Osteoblast (primary cell): Measurements from ENCODE around the gene PAN3. TPM values are rescaled to one million over a fixed set of nuclear protein-coding genes. Genes with fewer than 3 reads are reported as not detected.

Experiments used
- DNase-seq: peaks from one replicate; pipeline ENCODE4 v3.0.0; 2011; ENCODE audit warnings: low spot score, mixed read lengths; ENCODE audit not compliant: insufficient read length; ENCODE audit errors: missing footprints
- H2AFZ ChIP-seq: 2 replicates; pipeline ENCODE4 v1.6.0; 2011; ENCODE audit warnings: mild to moderate bottlenecking, low read length
- H3K27ac ChIP-seq: 2 replicates; pipeline ENCODE4 v1.5.1; 2011; ENCODE audit warnings: mild to moderate bottlenecking, low read depth, low read length, moderate library complexity
- H3K27me3 ChIP-seq: 2 replicates; pipeline ENCODE4 v1.6.0; 2012; ENCODE audit warnings: mild to moderate bottlenecking, control low read depth, inconsistent platforms, low read length, moderate library complexity; ENCODE audit not compliant: insufficient read depth
- H3K36me3 ChIP-seq: 2 replicates; pipeline ENCODE4 v1.5.1; 2011; ENCODE audit warnings: mild to moderate bottlenecking, low read length, control low read depth, moderate library complexity; ENCODE audit not compliant: insufficient read depth
- H3K4me1 ChIP-seq: 2 replicates; pipeline ENCODE4 v1.5.1; 2011; ENCODE audit warnings: mild to moderate bottlenecking, low read length, control low read depth, moderate library complexity; ENCODE audit not compliant: insufficient read depth
- H3K4me2 ChIP-seq: 2 replicates; pipeline ENCODE4 v1.6.0; 2011; ENCODE audit warnings: mild to moderate bottlenecking, low read length; ENCODE audit not compliant: insufficient read depth
- H3K4me3 ChIP-seq: fragments of 200-600 bp; sonication (generic); 3 replicates; pipeline ENCODE4 v1.5.1; 2012; ENCODE audit warnings: mild to moderate bottlenecking, low read length, inconsistent platforms; ENCODE audit not compliant: insufficient read depth
- H3K79me2 ChIP-seq: 2 replicates; pipeline ENCODE4 v1.6.0; 2012; ENCODE audit warnings: mild to moderate bottlenecking, low read length, control low read depth, inconsistent platforms; ENCODE audit not compliant: insufficient read depth
- H3K9me3 ChIP-seq: 2 replicates; pipeline ENCODE4 v1.5.1; 2011; ENCODE audit warnings: low read depth, low read length, control low read depth
- H4K20me1 ChIP-seq: 2 replicates; pipeline ENCODE4 v1.6.0; 2012; ENCODE audit warnings: mild to moderate bottlenecking, low read length, control low read depth; ENCODE audit not compliant: insufficient read depth
- CTCF ChIP-seq: IDR thresholded peaks from 2 replicates; pipeline ENCODE4 v1.5.1; 2011; ENCODE audit warnings: mild to moderate bottlenecking, low read depth, low read length, moderate library complexity; ENCODE audit errors: extremely low read depth
- total RNA-seq: library from RNA; depleted of rRNA; stranded (reverse); fragments of >200 nt; gene quantifications from 2 replicates; pipeline ENCODE4 v1.2.3, GENCODE V29; 2012

PAN3 gene
- total RNA-seq, 1 donor = 27.5 TPM

GRCh38 chr13:28282451-28282850, 144.1 kb downstream of the PAN3 start:
- Histone ChIP-seq H3K27ac (no peak overlapping the region), H3K4me3 (no peak overlapping the region), H3K27me3 (no peaks in the 10 kb centered on the region), H2AFZ (no peak overlapping the region), H3K36me3 (peaks cover 15% of the 10 kb centered on the region), H3K4me2 (no peak overlapping the region), H4K20me1 (no peaks in the 10 kb centered on the region), H3K4me1 (no peaks in the 10 kb centered on the region), H3K79me2 (no peaks in the 10 kb centered on the region), H3K9me3 (no peaks in the 10 kb centered on the region)
- no peak for DNase-seq
- no peak for TF ChIP-seq CTCF

- TF ChIP-seq CTCF = no peak
- no peak overlapping the region for H3K4me3 ChIP-seq
- no peaks in the 10 kb centered on the region for H3K9me3 ChIP-seq
- H3K79me2 ChIP-seq = no peaks in the 10 kb centered on the region
- H3K27me3 ChIP-seq = no peaks in the 10 kb centered on the region
- no peaks in the 10 kb centered on the region for H3K4me1 ChIP-seq
- H4K20me1 ChIP-seq = no peaks in the 10 kb centered on the region
- no peak for DNase-seq
- H2AFZ ChIP-seq = no peak overlapping the region
- H3K4me2 ChIP-seq = no peak overlapping the region
- no peak overlapping the region for H3K27ac ChIP-seq
- peaks cover 23% of the 10 kb centered on the region for H3K36me3 ChIP-seq
Observed at GRCh38 chr13:28283600-28283999, 145.3 kb downstream of the PAN3 start.

- H2AFZ ChIP-seq = no peak overlapping the region
- no peak for DNase-seq
- no peak overlapping the region for H3K4me3 ChIP-seq
- no peak for TF ChIP-seq CTCF
- peaks cover 20% of the 10 kb centered on the region for H3K36me3 ChIP-seq
- H3K9me3 ChIP-seq = no peaks in the 10 kb centered on the region
- no peaks in the 10 kb centered on the region for H3K27me3 ChIP-seq
- no peaks in the 10 kb centered on the region for H4K20me1 ChIP-seq
- H3K79me2 ChIP-seq = no peaks in the 10 kb centered on the region
- H3K4me2 ChIP-seq = no peak overlapping the region
- no peaks in the 10 kb centered on the region for H3K4me1 ChIP-seq
- no peak overlapping the region for H3K27ac ChIP-seq
Observed at GRCh38 chr13:28286263-28286662, 147.9 kb downstream of the PAN3 start.

GRCh38 chr13:28297341-28297740, 159.0 kb downstream of the PAN3 start:
- no peak overlapping the region for H2AFZ ChIP-seq
- H3K4me3 ChIP-seq = no peak overlapping the region
- H3K27me3 ChIP-seq = no peaks in the 10 kb centered on the region
- no peaks in the 10 kb centered on the region for H4K20me1 ChIP-seq
- DNase-seq = no peak
- peaks cover 11% of the 10 kb centered on the region for H3K36me3 ChIP-seq
- H3K27ac ChIP-seq = no peak overlapping the region
- no peaks in the 10 kb centered on the region for H3K79me2 ChIP-seq
- no peaks in the 10 kb centered on the region for H3K9me3 ChIP-seq
- H3K4me1 ChIP-seq = no peaks in the 10 kb centered on the region
- H3K4me2 ChIP-seq = no peak overlapping the region
- no peak for TF ChIP-seq CTCF
